HG03064 (cell line): ENCODE data around the gene STARD13.

Experiments used
- ATAC-seq: cut with Tn5 transposase; IDR thresholded peaks from one replicate; pipeline ENCODE4 v1.9.1; 2021; ENCODE audit warnings: low read depth; ENCODE audit not compliant: unreplicated experiment

STARD13 gene

GRCh38 chr13:33279414-33280278 lies 5.9 kb downstream of the STARD13 start:
- no peak for ATAC-seq

GRCh38 chr13:33278913-33279312 lies 6.6 kb downstream of the STARD13 start:
- no peak for ATAC-seq

- no peak for ATAC-seq
Observed at GRCh38 chr13:33277946-33278345, 7.6 kb downstream of the STARD13 start.

- no peak for ATAC-seq
Observed at GRCh38 chr13:33277037-33277740, 8.4 kb downstream of the STARD13 start.

GRCh38 chr13:33276570-33276969 lies 9.0 kb downstream of the STARD13 start:
- ATAC-seq, result no peak

- no peak for ATAC-seq
Observed at GRCh38 chr13:33275916-33276315, 9.6 kb downstream of the STARD13 start.

GRCh38 chr13:33274264-33274663 lies 11.3 kb downstream of the STARD13 start:
- ATAC-seq, result no peak

GRCh38 chr13:33272531-33273124 lies 12.9 kb downstream of the STARD13 start:
- no peak for ATAC-seq

GRCh38 chr13:33271759-33272158 lies 13.8 kb downstream of the STARD13 start:
- no peak for ATAC-seq

GRCh38 chr13:33270895-33271538 lies 14.5 kb downstream of the STARD13 start:
- ATAC-seq, result no peak

GRCh38 chr13:33265607-33266006 lies 19.9 kb downstream of the STARD13 start:
- no peak for ATAC-seq

GRCh38 chr13:33265133-33265532 lies 20.4 kb downstream of the STARD13 start:
- no peak for ATAC-seq

- no peak for ATAC-seq
Observed at GRCh38 chr13:33264620-33264978, 21.0 kb downstream of the STARD13 start.

GRCh38 chr13:33263976-33264619 lies 21.5 kb downstream of the STARD13 start:
- ATAC-seq, result no peak

GRCh38 chr13:33263484-33263883 lies 22.1 kb downstream of the STARD13 start:
- no peak for ATAC-seq

GRCh38 chr13:33262997-33263396 lies 22.6 kb downstream of the STARD13 start:
- no peak for ATAC-seq

GRCh38 chr13:33262594-33262993 lies 23.0 kb downstream of the STARD13 start:
- no peak for ATAC-seq

- ATAC-seq, result no peak
Observed at GRCh38 chr13:33262062-33262487, 23.5 kb downstream of the STARD13 start.

- no peak for ATAC-seq
Observed at GRCh38 chr13:33261387-33262061, 24.0 kb downstream of the STARD13 start.
